Mesendoderm (in vitro differentiated cells): ENCODE data around the gene ANXA4.

Source experiments
- DNase-seq: peaks from one replicate; pipeline ENCODE4 v3.0.0; 2013
- H2AK5ac ChIP-seq: 2 replicates; pipeline ENCODE4 v1.6.1; 2013; ENCODE audit warnings: low read length, inconsistent platforms
- H2BK120ac ChIP-seq: 2 replicates; pipeline ENCODE4 v1.6.1; 2013; ENCODE audit warnings: low read depth, mild to moderate bottlenecking, low read length, moderate library complexity, mixed read lengths
- H2BK15ac ChIP-seq: replicated peaks from 2 replicates; pipeline ENCODE4 v1.6.1; 2013; ENCODE audit warnings: low read depth, mild to moderate bottlenecking, moderate library complexity
- H2BK5ac ChIP-seq: 2 replicates; pipeline ENCODE4 v1.6.1; 2013; ENCODE audit warnings: low read length, inconsistent platforms
- H3K18ac ChIP-seq: 2 replicates; pipeline ENCODE4 v1.6.1; 2013; ENCODE audit warnings: mild to moderate bottlenecking, low read length, mixed read lengths
- H3K23ac ChIP-seq: one replicate; pipeline ENCODE4 v1.6.1; 2013; ENCODE audit warnings: low read length
- H3K27ac ChIP-seq: 2 replicates; pipeline ENCODE4 v1.5.1; 2013; ENCODE audit warnings: low read depth, mild to moderate bottlenecking, inconsistent platforms, low read length, moderate library complexity
- H3K27me3 ChIP-seq: 2 replicates; pipeline ENCODE4 v1.6.1; 2013; ENCODE audit warnings: low read length, control low read depth, mild to moderate bottlenecking, inconsistent platforms; ENCODE audit not compliant: insufficient read depth, poor library complexity
- H3K36me3 ChIP-seq: 2 replicates; pipeline ENCODE4 v1.6.1; 2013; ENCODE audit warnings: low read length, inconsistent platforms; ENCODE audit not compliant: control insufficient read depth, insufficient read depth
- H3K4ac ChIP-seq: one replicate; pipeline ENCODE4 v1.6.1; 2013; ENCODE audit warnings: low read depth, mild to moderate bottlenecking, low read length, moderate library complexity
- H3K4me1 ChIP-seq: 2 replicates; pipeline ENCODE4 v1.6.1; 2013; ENCODE audit warnings: low read depth, low read length, inconsistent platforms; ENCODE audit not compliant: control insufficient read depth
- H3K4me2 ChIP-seq: 2 replicates; pipeline ENCODE4 v1.6.1; 2013; ENCODE audit warnings: low read length
- H3K4me3 ChIP-seq: 2 replicates; pipeline ENCODE4 v1.5.1; 2013; ENCODE audit warnings: mild to moderate bottlenecking, low read length
- H3K56ac ChIP-seq: one replicate; pipeline ENCODE4 v1.6.1; 2013; ENCODE audit warnings: low read length
- H3K79me1 ChIP-seq: 2 replicates; pipeline ENCODE4 v1.6.1; 2013; ENCODE audit warnings: low read length, inconsistent platforms
- H3K79me2 ChIP-seq: 2 replicates; pipeline ENCODE4 v1.6.1; 2013; ENCODE audit warnings: mild to moderate bottlenecking, low read length; ENCODE audit not compliant: control insufficient read depth, insufficient read depth
- H3K9ac ChIP-seq: 2 replicates; pipeline ENCODE4 v1.6.1; 2013; ENCODE audit warnings: low read length, inconsistent platforms
- H4K5ac ChIP-seq: one replicate; pipeline ENCODE4 v1.6.1; 2013; ENCODE audit warnings: low read length
- H4K8ac ChIP-seq: one replicate; pipeline ENCODE4 v1.6.1; 2013; ENCODE audit warnings: low read depth, mild to moderate bottlenecking, control low read depth, low read length, moderate library complexity
- WGBS: extraction: QIAGEN DNeasy Blood & Tissue Kit; methylation state at CpG from one replicate; pipeline ENCODE4 v1.1.7; 2013; ENCODE audit warnings: low lambda C conversion rate, missing lambda C conversion rate; ENCODE audit not compliant: insufficient coverage; ENCODE audit errors: extremely low coverage; 5-methylcytosine and 5-hydroxymethylcytosine counted together

The ANXA4 gene

GRCh38 chr2:69780921-69781320 is 39.0 kb downstream of the ANXA4 start:
- Histone ChIP-seq H3K23ac (no peak overlapping the region), H3K36me3 (no peaks in the 10 kb centered on the region), H4K5ac (no peak overlapping the region), H3K79me1 (no peaks in the 10 kb centered on the region), H3K4me1 (peaks cover 9% of the 10 kb centered on the region), H3K9ac (no peak overlapping the region), H2BK120ac (no peak overlapping the region), H3K4me3 (no peak overlapping the region), H3K27ac (peak overlapping the region; percentile 8), H2BK15ac (no peak overlapping the region), H3K4me2 (no peak overlapping the region), H2BK5ac (no peak overlapping the region), H3K4ac (no peak overlapping the region), H3K18ac (no peak overlapping the region), H3K56ac (peak overlapping the region; percentile 65), H3K79me2 (no peaks in the 10 kb centered on the region), H3K27me3 (no peaks in the 10 kb centered on the region), H4K8ac (no peak overlapping the region), H2AK5ac (no peak overlapping the region)
- WGBS, result no CpG with 5 or more reads among the region's 5 CpGs
- DNase-seq, result no peak

GRCh38 chr2:69781321-69782248 is 39.7 kb downstream of the ANXA4 start:
- H3K27me3 ChIP-seq, result no peaks in the 10 kb centered on the region
- no peak overlapping the region for H3K4me3 ChIP-seq
- no peak overlapping the region for H3K9ac ChIP-seq
- H3K79me2 ChIP-seq, result no peaks in the 10 kb centered on the region
- H3K79me1 ChIP-seq, result no peaks in the 10 kb centered on the region
- H3K27ac ChIP-seq, result no peak overlapping the region
- H3K56ac ChIP-seq, result no peak overlapping the region
- H3K4ac ChIP-seq, result no peak overlapping the region
- WGBS, result no CpG with 5 or more reads among the region's 5 CpGs
- H2BK120ac ChIP-seq, result no peak overlapping the region
- no peak overlapping the region for H2BK5ac ChIP-seq
- no peak overlapping the region for H2AK5ac ChIP-seq
- H3K23ac ChIP-seq, result no peak overlapping the region
- H4K5ac ChIP-seq, result no peak overlapping the region
- peak; percentile 45 for DNase-seq
- no peak overlapping the region for H3K18ac ChIP-seq
- peaks cover 9% of the 10 kb centered on the region for H3K4me1 ChIP-seq
- no peaks in the 10 kb centered on the region for H3K36me3 ChIP-seq
- H4K8ac ChIP-seq, result no peak overlapping the region
- H2BK15ac ChIP-seq, result no peak overlapping the region
- no peak overlapping the region for H3K4me2 ChIP-seq

DNA sequence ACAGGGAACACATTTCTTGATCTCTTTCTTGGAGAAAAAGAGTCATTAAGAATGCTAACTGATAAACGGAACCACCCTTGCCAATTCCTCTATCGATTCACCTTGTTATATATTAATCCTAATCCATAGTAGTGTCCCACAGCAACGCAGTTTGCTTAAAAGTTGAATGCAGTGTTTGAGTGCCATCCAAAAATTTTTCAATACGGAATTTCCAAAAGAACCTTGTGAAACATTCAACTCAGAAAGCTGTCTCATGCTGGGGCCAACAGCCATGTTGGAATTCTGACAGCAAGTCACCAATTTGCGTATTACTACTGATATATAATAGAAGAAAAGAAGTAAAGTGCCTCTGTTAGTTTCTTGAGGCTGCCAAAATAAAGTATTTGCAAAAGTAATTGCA is 42.3 kb downstream of the ANXA4 start:
- H3K4me1 ChIP-seq, result peaks cover 9% of the 10 kb centered on the region
- no peaks in the 10 kb centered on the region for H3K79me2 ChIP-seq
- H3K79me1 ChIP-seq, result no peaks in the 10 kb centered on the region
- no peak overlapping the region for H2BK15ac ChIP-seq
- no peak overlapping the region for H3K23ac ChIP-seq
- no peak overlapping the region for H3K18ac ChIP-seq
- H3K4me3 ChIP-seq, result no peak overlapping the region
- no CpG with 5 or more reads among the region's 5 CpGs for WGBS
- no peak overlapping the region for H3K56ac ChIP-seq
- no peak overlapping the region for H2BK120ac ChIP-seq
- H3K4ac ChIP-seq, result no peak overlapping the region
- H2BK5ac ChIP-seq, result no peak overlapping the region
- no peak overlapping the region for H3K27ac ChIP-seq
- H3K27me3 ChIP-seq, result no peaks in the 10 kb centered on the region
- no peak overlapping the region for H4K5ac ChIP-seq
- H3K36me3 ChIP-seq, result no peaks in the 10 kb centered on the region
- no peak overlapping the region for H2AK5ac ChIP-seq
- H3K4me2 ChIP-seq, result no peak overlapping the region
- no peak overlapping the region for H3K9ac ChIP-seq
- no peak for DNase-seq
- H4K8ac ChIP-seq, result no peak overlapping the region

DNA sequence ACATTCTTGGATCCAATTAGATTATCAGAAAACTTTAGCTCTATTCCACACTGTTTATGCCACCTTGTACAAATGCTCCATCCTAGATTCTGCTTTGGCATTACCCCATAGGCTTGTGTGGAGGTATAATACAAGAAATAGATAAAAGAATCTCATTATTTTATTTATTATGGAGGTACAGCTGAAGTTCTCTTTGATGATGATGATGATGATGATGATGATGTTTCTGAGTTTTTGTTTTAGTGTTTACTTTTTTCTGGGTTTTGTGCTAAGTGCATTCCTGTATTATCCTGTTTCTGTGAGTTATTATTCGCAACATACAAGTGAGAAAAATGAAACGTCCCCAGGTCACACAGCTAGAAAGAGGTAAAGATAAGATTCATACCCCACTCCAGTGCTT is 43.4 kb downstream of the ANXA4 start:
- H3K9ac ChIP-seq, result no peak overlapping the region
- H2BK15ac ChIP-seq, result no peak overlapping the region
- H3K79me1 ChIP-seq, result no peaks in the 10 kb centered on the region
- no peak overlapping the region for H3K18ac ChIP-seq
- H3K27me3 ChIP-seq, result no peaks in the 10 kb centered on the region
- WGBS, result no CpG with 5 or more reads among the region's 2 CpGs
- H3K4me1 ChIP-seq, result peaks cover 8% of the 10 kb centered on the region
- no peak overlapping the region for H3K56ac ChIP-seq
- H3K23ac ChIP-seq, result no peak overlapping the region
- H3K36me3 ChIP-seq, result no peaks in the 10 kb centered on the region
- no peak overlapping the region for H4K5ac ChIP-seq
- no peak overlapping the region for H3K27ac ChIP-seq
- H3K4me2 ChIP-seq, result no peak overlapping the region
- no peaks in the 10 kb centered on the region for H3K79me2 ChIP-seq
- H4K8ac ChIP-seq, result no peak overlapping the region
- H2BK5ac ChIP-seq, result no peak overlapping the region
- no peak overlapping the region for H2BK120ac ChIP-seq
- no peak overlapping the region for H2AK5ac ChIP-seq
- no peak overlapping the region for H3K4me3 ChIP-seq
- H3K4ac ChIP-seq, result no peak overlapping the region
- DNase-seq, result no peak

- H3K4ac ChIP-seq, result no peak overlapping the region
- no CpG with 5 or more reads among the region's 4 CpGs for WGBS
- no peak overlapping the region for H2BK5ac ChIP-seq
- H3K79me1 ChIP-seq, result no peaks in the 10 kb centered on the region
- no peak overlapping the region for H4K5ac ChIP-seq
- H4K8ac ChIP-seq, result no peak overlapping the region
- H3K9ac ChIP-seq, result no peak overlapping the region
- H3K23ac ChIP-seq, result no peak overlapping the region
- H3K79me2 ChIP-seq, result no peaks in the 10 kb centered on the region
- no peak for DNase-seq
- no peaks in the 10 kb centered on the region for H3K27me3 ChIP-seq
- no peak overlapping the region for H3K4me2 ChIP-seq
- H3K27ac ChIP-seq, result no peak overlapping the region
- no peak overlapping the region for H3K56ac ChIP-seq
- no peaks in the 10 kb centered on the region for H3K36me3 ChIP-seq
- H3K4me1 ChIP-seq, result peaks cover 6% of the 10 kb centered on the region
- H2BK15ac ChIP-seq, result no peak overlapping the region
- H3K4me3 ChIP-seq, result no peak overlapping the region
- H3K18ac ChIP-seq, result no peak overlapping the region
- H2AK5ac ChIP-seq, result no peak overlapping the region
- no peak overlapping the region for H2BK120ac ChIP-seq
These were observed 44.2 kb downstream of the ANXA4 start for GRCh38 chr2:69786052-69786560.
